Measurements from ENCODE around the gene RNF187.

DNA sequence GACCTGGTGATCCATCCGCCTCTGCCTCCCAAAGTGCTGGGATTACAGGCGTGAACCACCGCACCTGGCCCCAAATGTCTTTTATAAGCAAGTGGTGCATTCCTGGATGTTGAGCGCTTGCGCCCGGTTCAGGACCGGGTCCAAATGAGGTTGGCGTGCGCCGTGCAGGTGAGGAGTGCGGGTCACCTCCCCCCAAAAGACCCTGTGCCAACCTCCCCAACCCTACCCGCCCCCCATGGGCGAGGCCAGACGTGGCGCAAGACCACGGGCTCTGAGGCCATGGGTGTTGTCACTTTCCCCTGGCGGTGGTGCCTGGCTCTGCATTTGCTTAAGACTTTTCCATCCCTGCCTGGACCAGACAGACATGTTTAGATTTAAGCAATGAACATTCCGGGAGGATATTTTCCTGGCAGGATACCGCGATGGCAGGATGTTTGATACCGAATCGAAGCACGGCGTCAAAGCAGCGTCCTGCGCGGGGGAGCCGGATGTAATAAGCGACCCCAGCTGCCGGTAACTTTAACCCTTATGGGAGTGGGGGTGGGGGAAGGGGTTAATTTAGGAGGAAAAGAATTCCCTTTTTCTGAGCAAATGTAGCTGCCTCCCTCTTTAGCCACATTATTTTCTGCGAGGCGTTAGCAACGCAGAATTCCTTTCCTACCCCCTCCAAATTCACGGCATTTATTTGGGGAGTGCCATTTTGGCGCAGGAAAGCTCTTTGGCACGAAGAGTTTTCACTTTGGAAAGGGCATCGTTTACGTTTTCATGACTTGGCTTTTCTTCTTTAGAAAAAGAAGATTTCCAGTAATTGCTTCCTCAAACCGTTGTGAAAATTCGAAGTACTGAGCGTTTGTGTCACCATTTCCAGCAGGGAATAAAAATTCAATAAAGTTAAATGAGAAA, 27.8 kb upstream of the RNF187 start:
- TF ChIP-seq HDAC6 (IDR thresholded peaks at IDR 0.05; ENCODE audit: unreplicated experiment) (no peak), CREB1 (IDR thresholded peaks at IDR 0.05; ENCODE audit: low read depth) (peak; percentile 59), ZNF274 (IDR thresholded peaks at IDR 0.05; ENCODE audit: insufficient read depth, insufficient read length) (no peak)
- TF ChIP-seq, protein P1, sequence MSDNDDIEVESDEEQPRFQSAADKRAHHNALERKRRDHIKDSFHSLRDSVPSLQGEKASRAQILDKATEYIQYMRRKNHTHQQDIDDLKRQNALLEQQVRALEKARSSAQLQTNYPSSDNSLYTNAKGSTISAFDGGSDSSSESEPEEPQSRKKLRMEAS (IDR thresholded peaks at IDR 0.05; ENCODE audit: low read depth, low read length): no peak
